Ishikawa (cell line): Measurements from ENCODE around the gene GRAMD1A.

Experiments used
- CEBPB ChIP-seq: IDR thresholded peaks from 2 replicates; pipeline ENCODE4 v1.6.1; 2012
- CREB1 ChIP-seq: IDR thresholded peaks from 2 replicates; pipeline ENCODE4 v1.6.1; 2012; ENCODE audit warnings: low read depth
- EGR1 ChIP-seq: IDR thresholded peaks from 2 replicates; pipeline ENCODE4 v1.6.1; 2012
- EP300 ChIP-seq: IDR thresholded peaks from 2 replicates; pipeline ENCODE4 v1.6.1; 2012; ENCODE audit warnings: borderline replicate concordance
- FOXM1 ChIP-seq: IDR thresholded peaks from 2 replicates; pipeline ENCODE4 v1.6.1; 2012; ENCODE audit warnings: low read depth, borderline replicate concordance
- NFIC ChIP-seq: IDR thresholded peaks from 2 replicates; pipeline ENCODE4 v1.6.1; 2012
- RAD21 ChIP-seq: IDR thresholded peaks from 2 replicates; pipeline ENCODE4 v1.6.1; 2012; ENCODE audit warnings: low read depth
- TAF1 ChIP-seq: IDR thresholded peaks from 2 replicates; pipeline ENCODE4 v1.6.1; 2012; ENCODE audit warnings: low read depth, mild to moderate bottlenecking
- TCF12 ChIP-seq: IDR thresholded peaks from 2 replicates; pipeline ENCODE4 v1.6.1; 2012; ENCODE audit warnings: low read depth
- TEAD4 ChIP-seq: IDR thresholded peaks from 2 replicates; pipeline ENCODE4 v1.6.1; 2012
- USF1 ChIP-seq: IDR thresholded peaks from 2 replicates; pipeline ENCODE4 v1.6.1; 2012
- YY1 ChIP-seq: IDR thresholded peaks from 2 replicates; pipeline ENCODE4 v1.6.1; 2012; ENCODE audit warnings: low read depth
- ZBTB7A ChIP-seq: IDR thresholded peaks from 2 replicates; pipeline ENCODE4 v1.6.1; 2012; ENCODE audit warnings: low read depth
- TF ChIP-seq, protein P1 (sequence below): IDR thresholded peaks from 2 replicates; pipeline ENCODE4 v1.6.1; 2012; ENCODE audit warnings: low read depth, mild to moderate bottlenecking
- TF ChIP-seq, protein P2 (sequence below): IDR thresholded peaks from 2 replicates; pipeline ENCODE4 v1.6.1; 2012

Gene GRAMD1A

GRCh38 chr19:35060160-35060855 is 60.2 kb downstream of the GRAMD1A start:
- TF ChIP-seq, protein P1, sequence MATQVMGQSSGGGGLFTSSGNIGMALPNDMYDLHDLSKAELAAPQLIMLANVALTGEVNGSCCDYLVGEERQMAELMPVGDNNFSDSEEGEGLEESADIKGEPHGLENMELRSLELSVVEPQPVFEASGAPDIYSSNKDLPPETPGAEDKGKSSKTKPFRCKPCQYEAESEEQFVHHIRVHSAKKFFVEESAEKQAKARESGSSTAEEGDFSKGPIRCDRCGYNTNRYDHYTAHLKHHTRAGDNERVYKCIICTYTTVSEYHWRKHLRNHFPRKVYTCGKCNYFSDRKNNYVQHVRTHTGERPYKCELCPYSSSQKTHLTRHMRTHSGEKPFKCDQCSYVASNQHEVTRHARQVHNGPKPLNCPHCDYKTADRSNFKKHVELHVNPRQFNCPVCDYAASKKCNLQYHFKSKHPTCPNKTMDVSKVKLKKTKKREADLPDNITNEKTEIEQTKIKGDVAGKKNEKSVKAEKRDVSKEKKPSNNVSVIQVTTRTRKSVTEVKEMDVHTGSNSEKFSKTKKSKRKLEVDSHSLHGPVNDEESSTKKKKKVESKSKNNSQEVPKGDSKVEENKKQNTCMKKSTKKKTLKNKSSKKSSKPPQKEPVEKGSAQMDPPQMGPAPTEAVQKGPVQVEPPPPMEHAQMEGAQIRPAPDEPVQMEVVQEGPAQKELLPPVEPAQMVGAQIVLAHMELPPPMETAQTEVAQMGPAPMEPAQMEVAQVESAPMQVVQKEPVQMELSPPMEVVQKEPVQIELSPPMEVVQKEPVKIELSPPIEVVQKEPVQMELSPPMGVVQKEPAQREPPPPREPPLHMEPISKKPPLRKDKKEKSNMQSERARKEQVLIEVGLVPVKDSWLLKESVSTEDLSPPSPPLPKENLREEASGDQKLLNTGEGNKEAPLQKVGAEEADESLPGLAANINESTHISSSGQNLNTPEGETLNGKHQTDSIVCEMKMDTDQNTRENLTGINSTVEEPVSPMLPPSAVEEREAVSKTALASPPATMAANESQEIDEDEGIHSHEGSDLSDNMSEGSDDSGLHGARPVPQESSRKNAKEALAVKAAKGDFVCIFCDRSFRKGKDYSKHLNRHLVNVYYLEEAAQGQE, result no peak
- TF ChIP-seq RAD21, result no peak
- no peak for TF ChIP-seq ZBTB7A
- no peak for TF ChIP-seq TAF1
- TF ChIP-seq NFIC, result no peak
- no peak for TF ChIP-seq YY1
- TF ChIP-seq, protein P2, sequence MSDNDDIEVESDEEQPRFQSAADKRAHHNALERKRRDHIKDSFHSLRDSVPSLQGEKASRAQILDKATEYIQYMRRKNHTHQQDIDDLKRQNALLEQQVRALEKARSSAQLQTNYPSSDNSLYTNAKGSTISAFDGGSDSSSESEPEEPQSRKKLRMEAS, result no peak
- TF ChIP-seq FOXM1, result no peak
- TF ChIP-seq USF1, result no peak
- TF ChIP-seq CREB1, result no peak

DNA sequence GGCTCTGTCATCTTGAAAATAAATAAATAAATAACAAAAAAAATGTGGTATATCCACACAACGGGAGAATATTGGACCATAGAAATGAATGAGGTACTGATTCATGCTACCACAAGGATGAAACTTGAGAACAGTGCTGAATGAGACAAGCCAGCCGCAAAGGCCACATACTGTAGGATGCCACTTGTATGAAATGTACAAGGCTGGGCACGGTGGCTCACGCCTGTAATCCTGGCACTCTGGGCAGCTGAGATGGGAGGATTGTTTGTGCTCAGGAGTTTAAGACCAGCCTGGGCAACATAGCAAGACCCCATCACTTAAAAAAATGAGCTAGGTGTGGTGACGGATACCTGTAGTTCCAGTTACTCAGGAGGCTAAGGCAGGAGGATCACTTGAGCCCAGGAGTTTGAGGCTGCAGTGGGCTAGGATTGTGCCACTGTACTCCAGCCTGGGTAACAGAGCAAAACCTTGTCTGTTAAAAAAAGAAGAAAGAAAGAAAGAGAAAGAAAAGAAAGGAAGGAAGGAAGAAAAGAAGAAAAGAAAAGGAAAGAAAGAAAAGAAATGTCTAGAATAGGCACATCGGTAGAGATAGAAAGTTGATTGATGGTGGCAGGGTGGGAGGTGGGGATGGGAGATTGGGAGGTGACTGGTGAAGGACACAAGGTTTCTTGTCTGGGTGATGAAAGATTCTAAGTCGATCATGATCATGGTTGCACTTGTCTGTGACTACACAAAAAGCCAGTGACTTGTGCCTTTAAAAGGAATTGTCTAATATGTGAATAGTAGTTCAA is 61.7 kb downstream of the GRAMD1A start:
- TF ChIP-seq EGR1 (no peak), TAF1 (no peak), EP300 (no peak), FOXM1 (no peak), CEBPB (no peak), NFIC (no peak), TCF12 (no peak), RAD21 (no peak), ZBTB7A (no peak), YY1 (no peak), TEAD4 (no peak), USF1 (no peak), CREB1 (no peak)
- TF ChIP-seq, protein P2, result no peak
- TF ChIP-seq, protein P1, result no peak

- no peak for TF ChIP-seq RAD21
Observed at GRCh38 chr19:35062942-35063341, 62.8 kb downstream of the GRAMD1A start.

DNA sequence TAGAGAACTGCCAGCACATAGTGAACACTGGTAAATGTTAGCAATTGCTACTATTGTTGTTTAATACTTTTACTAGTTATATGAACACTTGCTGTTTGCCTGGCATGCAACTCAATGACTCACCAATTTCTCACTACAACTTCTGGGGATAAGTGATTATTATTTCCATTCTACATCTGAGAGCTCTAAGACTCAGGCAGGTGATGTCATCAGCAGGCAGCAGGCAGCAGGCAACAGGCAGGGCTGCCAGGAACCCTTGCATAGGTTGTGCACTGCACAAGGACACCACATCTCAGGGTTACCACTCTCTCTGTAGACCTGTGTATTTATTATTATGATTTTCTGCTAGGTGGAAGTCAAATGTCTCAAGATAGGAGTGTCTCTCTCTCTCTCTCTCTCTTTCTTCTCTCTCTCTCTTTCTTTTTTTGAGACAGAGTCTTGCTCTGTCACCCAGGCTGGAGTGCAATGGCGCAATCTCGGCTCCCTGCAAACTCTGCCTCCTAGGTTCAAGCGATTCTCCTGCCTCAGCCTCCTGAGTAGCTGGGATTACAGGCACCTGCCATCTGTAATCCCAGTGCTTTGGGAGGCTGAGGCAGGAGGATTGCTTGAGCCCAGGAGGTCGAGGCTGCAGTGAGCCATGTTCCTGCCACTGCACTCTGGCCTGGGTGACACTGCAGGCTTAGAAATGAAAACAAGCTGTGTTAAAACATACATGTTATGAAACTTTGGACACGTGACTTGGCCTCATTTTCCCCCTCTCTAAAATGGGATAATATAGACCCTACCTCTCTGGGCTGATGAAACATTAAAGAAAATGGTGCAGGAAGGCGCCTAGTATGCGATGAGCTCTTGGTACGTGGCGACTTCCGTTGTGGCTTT is 64.1 kb downstream of the GRAMD1A start:
- TF ChIP-seq RAD21 (no peak), FOXM1 (no peak)

DNA sequence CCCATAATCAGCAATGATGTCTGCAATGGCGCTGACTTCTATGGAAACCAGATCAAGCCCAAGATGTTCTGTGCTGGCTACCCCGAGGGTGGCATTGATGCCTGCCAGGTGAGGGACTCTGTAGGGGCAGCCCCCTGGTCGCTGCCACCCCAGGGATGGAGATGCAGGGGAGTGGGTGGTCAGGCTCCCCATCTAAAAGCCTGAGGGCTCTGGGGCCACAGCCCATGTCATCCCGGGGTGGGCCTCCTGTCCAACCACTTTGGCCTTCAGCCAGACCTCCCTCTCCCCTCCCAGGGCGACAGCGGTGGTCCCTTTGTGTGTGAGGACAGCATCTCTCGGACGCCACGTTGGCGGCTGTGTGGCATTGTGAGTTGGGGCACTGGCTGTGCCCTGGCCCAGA is 65.5 kb downstream of the GRAMD1A start:
- TF ChIP-seq, protein P1, result no peak
- TF ChIP-seq YY1 (no peak), ZBTB7A (no peak), TEAD4 (no peak), EGR1 (no peak), TCF12 (no peak), EP300 (no peak)
